Large intestine (tissue), 3 donors: ENCODE results near the gene CRYBB3. TPM values are rescaled to one million over a fixed set of nuclear protein-coding genes. Genes with fewer than 3 reads are reported as not detected.

Source experiments
- DNase-seq, 2 donors: peaks; one replicate each; pipeline versions ENCODE4 v3.0.0 to v3.0.0-alpha.2; 2013
- H3K27ac ChIP-seq: one replicate; pipeline ENCODE4 v1.5.1; 2013; ENCODE audit warnings: low read length
- H3K27me3 ChIP-seq: 2 replicates; pipeline ENCODE4 v1.6.1; 2013; ENCODE audit warnings: low read length; ENCODE audit not compliant: control insufficient read depth, insufficient read depth
- H3K36me3 ChIP-seq: 2 replicates; pipeline ENCODE4 v1.6.1; 2013; ENCODE audit warnings: low read length; ENCODE audit not compliant: control insufficient read depth, insufficient read depth
- H3K4me1 ChIP-seq: one replicate; pipeline ENCODE4 v1.6.1; 2013; ENCODE audit warnings: low read length; ENCODE audit not compliant: control insufficient read depth, insufficient read depth
- H3K4me3 ChIP-seq: one replicate; pipeline ENCODE4 v1.5.1; 2013; ENCODE audit warnings: low read length
- H3K9me3 ChIP-seq: one replicate; pipeline ENCODE4 v1.6.1; 2013; ENCODE audit warnings: mild to moderate bottlenecking, low read depth, low read length, moderate library complexity; ENCODE audit not compliant: control insufficient read depth
- WGBS: methylation state at CpG from one replicate; pipeline ENCODE4 v1.1.5; 2013; ENCODE audit warnings: low lambda C conversion rate; ENCODE audit not compliant: insufficient coverage; 5-methylcytosine and 5-hydroxymethylcytosine counted together
- polyA plus RNA-seq: library from polyadenylated mRNA; unstranded; fragments of 120-200 nt; gene quantifications from one replicate; pipeline ENCODE4 v1.2.1, GENCODE V29; 2013

CRYBB3 gene
- polyA plus RNA-seq, 1 donor: 0.16 TPM

DNA sequence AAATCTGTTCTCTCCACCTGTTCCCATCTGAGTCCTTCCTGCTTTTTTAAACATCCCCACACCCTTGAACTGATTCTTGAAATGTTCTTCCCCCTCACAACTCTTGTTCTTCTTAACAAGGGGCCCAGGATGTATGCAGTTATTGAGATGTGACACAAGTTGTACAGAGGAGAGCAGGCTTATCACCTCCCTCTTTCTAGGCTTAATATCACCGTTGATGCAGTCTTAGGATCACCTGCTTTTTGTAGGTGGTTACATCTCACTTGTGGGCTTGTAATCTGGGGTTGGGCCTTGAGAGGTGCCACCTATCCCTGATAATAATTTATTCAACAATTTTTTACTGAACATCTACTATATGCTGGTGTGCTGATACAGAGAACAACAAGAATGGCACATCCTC is 6.2 kb downstream of the CRYBB3 start:
- Histone ChIP-seq H3K27me3 (no peaks in the 10 kb centered on the region), H3K9me3 (no peaks in the 10 kb centered on the region), H3K36me3 (no peaks in the 10 kb centered on the region), H3K4me3 (no peak overlapping the region), H3K4me1 (no peaks in the 10 kb centered on the region), H3K27ac (no peak overlapping the region)
- no CpG with 5 or more reads among the region's 1 CpG for WGBS
- no peak for DNase-seq

DNA sequence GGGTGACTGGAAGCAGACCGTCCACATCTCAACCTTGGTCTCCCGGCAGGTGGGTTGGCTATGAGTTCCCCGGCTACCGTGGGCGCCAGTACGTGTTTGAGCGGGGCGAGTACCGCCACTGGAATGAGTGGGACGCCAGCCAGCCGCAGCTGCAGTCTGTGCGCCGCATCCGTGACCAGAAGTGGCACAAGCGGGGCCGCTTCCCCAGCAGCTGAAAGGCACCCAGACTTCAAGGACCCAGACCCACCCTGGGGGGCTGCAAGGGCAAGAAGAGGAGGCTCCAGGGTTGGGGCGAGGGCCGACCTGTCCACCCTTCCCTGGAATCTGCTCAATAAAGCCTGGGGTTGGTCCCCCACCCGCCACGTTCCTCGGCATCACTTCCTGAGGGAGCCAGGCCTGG is 7.3 kb downstream of the CRYBB3 start:
- H3K27ac ChIP-seq: no peak overlapping the region
- no CpG with 5 or more reads among the region's 21 CpGs for WGBS
- H3K9me3 ChIP-seq: no peaks in the 10 kb centered on the region
- no peaks in the 10 kb centered on the region for H3K4me1 ChIP-seq
- no peak for DNase-seq
- no peak overlapping the region for H3K4me3 ChIP-seq
- no peaks in the 10 kb centered on the region for H3K36me3 ChIP-seq
- no peaks in the 10 kb centered on the region for H3K27me3 ChIP-seq

DNA sequence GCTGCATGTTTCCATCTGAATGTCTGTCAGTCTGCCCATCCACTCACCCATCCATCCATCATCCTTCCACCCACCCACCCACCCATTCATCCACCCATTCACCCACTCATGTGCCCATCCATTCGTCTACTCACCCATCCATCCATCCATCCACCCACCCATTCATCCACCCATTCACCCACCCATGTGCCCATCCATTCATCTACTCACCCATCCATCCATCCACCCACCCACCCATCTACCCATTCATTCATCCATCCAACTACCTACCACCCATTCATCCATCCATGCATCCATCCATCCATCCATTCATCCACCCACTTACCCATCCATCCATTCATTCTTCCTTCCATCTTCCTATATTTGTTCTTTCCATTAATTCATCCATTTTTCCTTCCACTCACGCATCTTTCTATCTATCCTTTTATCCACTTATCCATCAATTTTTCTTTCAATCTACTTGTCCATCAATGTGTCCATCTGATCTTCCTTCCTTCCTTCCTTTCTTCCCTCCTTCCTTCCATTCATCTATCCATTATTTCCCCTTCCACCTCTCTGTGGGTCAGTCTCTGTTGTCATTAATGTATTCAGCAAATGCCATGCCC is 8.0 kb downstream of the CRYBB3 start:
- Histone ChIP-seq H3K36me3 (no peaks in the 10 kb centered on the region), H3K27ac (no peak overlapping the region)
- WGBS: 100% methylated on average over 1 of the region's 2 CpGs

DNA sequence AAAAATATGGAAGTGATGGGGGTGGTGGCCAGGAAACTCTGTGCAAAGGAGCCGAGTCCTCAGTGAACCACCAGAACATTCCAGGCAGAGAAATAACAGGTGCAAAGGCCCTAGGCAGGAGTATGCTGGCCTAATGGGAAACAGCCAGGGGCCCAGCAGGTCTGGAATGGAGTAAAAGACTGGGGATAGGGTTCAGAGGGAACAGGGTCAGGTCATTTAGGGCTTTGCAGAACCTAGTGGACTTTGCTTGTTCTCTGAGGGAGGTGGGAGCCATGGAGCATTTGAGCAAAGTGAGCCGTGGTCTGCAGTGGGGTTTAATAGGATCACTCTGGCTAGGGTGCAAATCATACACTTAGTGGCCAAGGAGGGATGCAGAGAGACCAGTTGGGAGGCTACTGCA is 8.7 kb downstream of the CRYBB3 start:
- Histone ChIP-seq H3K36me3 (no peaks in the 10 kb centered on the region), H3K27me3 (no peaks in the 10 kb centered on the region), H3K4me1 (no peaks in the 10 kb centered on the region), H3K9me3 (no peaks in the 10 kb centered on the region), H3K27ac (no peak overlapping the region), H3K4me3 (no peak overlapping the region)
- DNase-seq: no peak
- WGBS: 100% methylated on average over 1 of the region's 2 CpGs

More for the DNA sequence above, 8.0 kb downstream of the CRYBB3 start:
- Histone ChIP-seq H3K4me3 (no peak overlapping the region), H3K4me1 (no peaks in the 10 kb centered on the region), H3K9me3 (no peaks in the 10 kb centered on the region), H3K27me3 (no peaks in the 10 kb centered on the region)
- DNase-seq: no peak

DNA sequence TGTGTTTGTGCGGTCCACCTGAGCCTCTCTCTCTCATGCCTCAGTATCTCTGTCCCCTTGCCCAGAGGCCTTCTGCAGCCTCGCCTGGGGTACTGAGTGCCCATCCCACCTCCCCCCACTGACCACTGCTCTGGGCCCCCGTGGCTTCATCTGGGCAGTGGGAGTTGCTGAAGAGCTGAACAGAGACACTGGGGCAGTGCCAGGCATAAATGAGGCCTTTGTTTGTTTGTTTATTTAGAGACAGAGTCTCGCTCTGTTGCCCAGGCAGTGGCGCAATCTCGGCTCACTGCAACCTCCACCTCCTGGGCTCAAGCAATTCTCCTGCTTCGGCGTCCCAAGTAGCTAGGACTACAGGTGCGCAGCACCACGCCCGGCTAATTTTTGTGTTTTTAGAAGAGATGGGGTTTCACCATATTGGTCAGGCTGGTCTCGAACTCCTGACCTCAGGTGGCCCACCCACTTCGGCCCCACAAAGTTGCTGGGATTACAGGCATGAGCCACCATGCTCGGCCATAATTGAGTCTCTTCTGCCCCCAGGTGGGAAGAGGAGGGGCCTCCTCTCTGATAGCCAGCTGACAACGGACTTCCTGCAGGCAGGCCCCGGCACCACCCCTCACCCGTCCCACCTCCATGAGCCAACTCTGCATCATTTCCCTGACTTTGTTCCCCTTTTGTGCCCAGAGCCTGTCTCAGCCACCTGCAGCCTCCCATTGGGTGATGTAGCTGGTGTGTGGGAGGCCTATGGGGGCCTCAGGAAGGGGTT is 9.3 kb downstream of the CRYBB3 start:
- Histone ChIP-seq H3K27me3 (no peaks in the 10 kb centered on the region), H3K27ac (no peak overlapping the region), H3K4me1 (no peaks in the 10 kb centered on the region), H3K9me3 (no peaks in the 10 kb centered on the region), H3K36me3 (no peaks in the 10 kb centered on the region), H3K4me3 (no peak overlapping the region)
- no peak for DNase-seq
- WGBS: no CpG with 5 or more reads among the region's 17 CpGs

DNA sequence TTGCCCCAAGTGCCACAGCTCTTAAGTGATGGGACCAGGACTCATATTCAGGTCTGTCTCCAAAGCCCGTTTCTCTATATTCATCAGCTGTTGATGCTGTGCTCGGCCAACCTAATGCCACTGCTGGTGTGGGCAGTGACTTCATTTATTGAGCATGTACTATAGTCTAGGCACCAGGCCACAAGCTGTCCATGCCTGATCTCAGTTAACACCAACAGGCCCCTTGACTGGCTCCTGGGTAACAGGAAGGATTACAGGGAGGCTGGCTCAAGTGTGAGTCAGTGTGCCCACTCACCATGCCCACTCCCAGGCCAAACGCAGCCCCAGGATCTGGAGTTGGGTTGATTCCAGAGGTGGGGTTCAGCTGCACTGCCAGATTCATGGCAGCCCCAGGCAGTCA is 11.1 kb downstream of the CRYBB3 start:
- Histone ChIP-seq H3K4me3 (no peak overlapping the region), H3K27ac (no peak overlapping the region), H3K9me3 (no peaks in the 10 kb centered on the region), H3K36me3 (no peaks in the 10 kb centered on the region), H3K4me1 (no peaks in the 10 kb centered on the region), H3K27me3 (no peaks in the 10 kb centered on the region)
- WGBS: no CpG with 5 or more reads among the region's 3 CpGs
- no peak for DNase-seq

DNA sequence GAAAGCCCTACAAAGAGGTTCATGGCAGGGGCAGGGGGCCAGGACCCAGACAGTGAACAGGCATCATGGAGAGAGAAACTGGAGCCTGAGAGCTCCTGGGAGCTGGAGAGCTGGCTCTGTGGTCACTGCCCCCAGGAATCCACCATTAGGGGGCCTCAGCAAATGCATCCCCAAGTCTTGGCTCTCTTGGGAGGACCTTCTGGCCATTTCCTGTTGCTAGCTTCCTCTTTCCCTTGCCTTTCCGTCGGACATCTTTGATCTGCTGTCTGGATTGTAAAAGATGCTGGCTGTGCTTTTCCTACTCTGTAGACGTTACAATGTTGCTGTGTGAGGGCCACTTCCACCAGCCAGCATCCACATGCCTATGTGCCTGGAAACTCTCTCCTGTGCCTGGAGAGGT is 12.7 kb downstream of the CRYBB3 start:
- H3K27me3 ChIP-seq: no peaks in the 10 kb centered on the region
- no peak overlapping the region for H3K27ac ChIP-seq
- H3K4me3 ChIP-seq: no peak overlapping the region
- H3K36me3 ChIP-seq: no peaks in the 10 kb centered on the region
- no peaks in the 10 kb centered on the region for H3K9me3 ChIP-seq
- WGBS: no CpG with 5 or more reads among the region's 3 CpGs
- no peak for DNase-seq
- no peaks in the 10 kb centered on the region for H3K4me1 ChIP-seq

DNA sequence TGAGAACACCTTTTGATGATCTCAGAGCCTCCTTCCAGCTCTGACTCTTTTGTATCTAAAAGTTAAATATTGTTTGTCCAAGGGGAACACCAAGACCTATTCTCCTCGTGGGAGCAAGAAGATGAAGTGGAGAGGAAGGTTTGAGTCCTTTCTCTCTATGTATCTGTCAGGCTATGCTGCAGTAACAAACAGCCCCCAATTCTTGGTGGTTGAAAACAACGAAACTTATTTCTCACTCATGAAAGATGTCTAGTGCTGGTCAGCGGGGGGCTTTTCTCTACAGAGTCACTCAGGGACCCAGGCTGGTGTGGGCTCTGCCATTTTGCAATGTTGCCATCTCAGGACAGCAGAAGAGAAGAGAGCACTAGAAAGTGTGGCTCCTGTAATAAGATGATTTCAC is 13.6 kb downstream of the CRYBB3 start:
- WGBS: no CpG with 5 or more reads among the region's 3 CpGs
- H3K27ac ChIP-seq: no peak overlapping the region
- no peaks in the 10 kb centered on the region for H3K9me3 ChIP-seq
- no peaks in the 10 kb centered on the region for H3K36me3 ChIP-seq
- H3K27me3 ChIP-seq: no peaks in the 10 kb centered on the region
- no peaks in the 10 kb centered on the region for H3K4me1 ChIP-seq
- no peak overlapping the region for H3K4me3 ChIP-seq
- DNase-seq: no peak

DNA sequence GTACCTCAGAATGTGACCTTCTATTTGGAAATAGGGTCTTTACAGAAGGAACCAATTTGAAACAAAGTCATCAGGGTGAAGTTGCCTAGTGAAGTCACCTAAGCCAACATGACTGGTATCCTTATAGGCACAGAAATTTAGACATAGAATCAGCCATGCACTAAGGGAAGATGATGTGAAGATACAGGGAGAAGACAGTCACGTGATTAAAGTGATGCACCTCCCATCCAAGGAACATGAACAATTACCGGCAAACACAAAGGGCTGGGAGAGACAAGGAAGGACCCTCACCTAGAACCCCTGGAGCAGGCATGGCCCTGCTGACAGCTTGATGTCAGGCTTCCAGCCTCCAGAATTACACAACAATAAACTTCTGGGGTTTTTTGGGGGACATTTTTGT is 16.6 kb downstream of the CRYBB3 start:
- no peaks in the 10 kb centered on the region for H3K4me1 ChIP-seq
- H3K9me3 ChIP-seq: no peaks in the 10 kb centered on the region
- H3K27ac ChIP-seq: no peak overlapping the region
- no peaks in the 10 kb centered on the region for H3K27me3 ChIP-seq
- no peak for DNase-seq
- H3K36me3 ChIP-seq: no peaks in the 10 kb centered on the region
- WGBS: no CpG with 5 or more reads among the region's 2 CpGs
- no peak overlapping the region for H3K4me3 ChIP-seq

DNA sequence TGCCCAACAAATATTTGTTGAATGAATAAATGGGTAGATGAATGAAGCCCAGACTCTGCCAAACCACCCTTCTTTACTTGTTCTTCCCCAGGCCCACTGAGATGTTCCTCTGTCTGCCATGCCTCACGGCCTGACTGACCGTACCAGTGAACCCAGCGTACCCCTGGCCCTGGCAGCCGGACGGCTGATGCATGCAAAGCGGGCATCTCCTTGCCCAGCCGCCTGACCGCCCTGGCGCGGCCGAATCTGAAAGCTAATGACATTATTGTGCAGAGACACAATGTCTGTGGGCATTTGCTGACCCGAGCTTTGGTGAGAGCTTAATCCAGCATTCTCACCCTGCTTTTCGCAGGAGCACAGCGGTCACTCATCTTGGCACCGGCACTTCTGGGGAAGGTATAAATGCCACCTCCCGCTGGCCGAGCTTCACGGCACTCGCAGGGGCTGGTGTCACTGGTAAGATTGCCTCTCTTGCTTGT is 19.6 kb downstream of the CRYBB3 start, which contains the start of gene CRYBB2:
Gene CRYBB2 (plus strand): TSS at position 429 of the 479 bp plus-strand sequence. CDS start 1,791 bp downstream, outside the sequence.
- Histone ChIP-seq H3K9me3 (no peaks in the 10 kb centered on the region), H3K4me1 (no peaks in the 10 kb centered on the region), H3K36me3 (no peaks in the 10 kb centered on the region), H3K27ac (no peak within 1 kb of the TSS), H3K4me3 (no peak within 1 kb of the TSS), H3K27me3 (no peaks in the 10 kb centered on the region)
- no CpG with 5 or more reads among the region's 19 CpGs for WGBS
- DNase-seq: no peak
